Measurements from ENCODE around the gene NAAA.

- no peak for TF ChIP-seq POLR2AphosphoS5 (IDR thresholded peaks at IDR 0.05)
- TF ChIP-seq, protein P1, sequence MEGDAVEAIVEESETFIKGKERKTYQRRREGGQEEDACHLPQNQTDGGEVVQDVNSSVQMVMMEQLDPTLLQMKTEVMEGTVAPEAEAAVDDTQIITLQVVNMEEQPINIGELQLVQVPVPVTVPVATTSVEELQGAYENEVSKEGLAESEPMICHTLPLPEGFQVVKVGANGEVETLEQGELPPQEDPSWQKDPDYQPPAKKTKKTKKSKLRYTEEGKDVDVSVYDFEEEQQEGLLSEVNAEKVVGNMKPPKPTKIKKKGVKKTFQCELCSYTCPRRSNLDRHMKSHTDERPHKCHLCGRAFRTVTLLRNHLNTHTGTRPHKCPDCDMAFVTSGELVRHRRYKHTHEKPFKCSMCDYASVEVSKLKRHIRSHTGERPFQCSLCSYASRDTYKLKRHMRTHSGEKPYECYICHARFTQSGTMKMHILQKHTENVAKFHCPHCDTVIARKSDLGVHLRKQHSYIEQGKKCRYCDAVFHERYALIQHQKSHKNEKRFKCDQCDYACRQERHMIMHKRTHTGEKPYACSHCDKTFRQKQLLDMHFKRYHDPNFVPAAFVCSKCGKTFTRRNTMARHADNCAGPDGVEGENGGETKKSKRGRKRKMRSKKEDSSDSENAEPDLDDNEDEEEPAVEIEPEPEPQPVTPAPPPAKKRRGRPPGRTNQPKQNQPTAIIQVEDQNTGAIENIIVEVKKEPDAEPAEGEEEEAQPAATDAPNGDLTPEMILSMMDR (IDR thresholded peaks at IDR 0.05), result no peak
Measured at GRCh38 chr4:75891611-75892010, 49.2 kb downstream of the NAAA start.
